IPS-18c (cell line): ENCODE measurements around the gene HORMAD2.

Source experiments
- H3K4me3 ChIP-seq: 2 replicates; pipeline ENCODE4 v1.7.0; 2013; ENCODE audit warnings: low read depth, mild to moderate bottlenecking, low read length, moderate library complexity; ENCODE audit not compliant: insufficient read depth
- H3K9me3 ChIP-seq: one replicate; pipeline ENCODE4 v1.6.1; 2013; ENCODE audit warnings: mild to moderate bottlenecking, low read length, moderate library complexity; ENCODE audit not compliant: control insufficient read depth, insufficient read depth

HORMAD2 gene

DNA sequence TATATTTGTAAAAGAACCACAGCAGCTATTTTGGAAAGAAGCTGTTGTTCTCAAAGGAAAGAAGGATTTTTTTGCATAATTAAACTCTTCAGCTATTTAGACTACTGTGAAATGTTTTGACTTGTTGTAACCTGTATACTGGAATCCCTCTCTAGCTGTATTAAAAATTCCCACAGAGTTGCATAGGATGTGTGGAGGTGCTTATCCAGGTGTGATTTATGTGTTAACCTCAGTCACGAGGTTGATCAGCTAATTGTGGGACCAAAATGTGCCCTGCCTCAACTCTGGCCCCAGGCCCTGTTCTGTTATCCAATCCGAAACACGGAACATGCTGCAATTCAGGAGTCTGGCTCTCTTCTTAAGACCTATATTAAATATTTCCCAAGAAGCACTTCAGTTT is 96.2 kb downstream of the HORMAD2 start:
- H3K4me3 ChIP-seq = no peak overlapping the region
- no peaks in the 10 kb centered on the region for H3K9me3 ChIP-seq

DNA sequence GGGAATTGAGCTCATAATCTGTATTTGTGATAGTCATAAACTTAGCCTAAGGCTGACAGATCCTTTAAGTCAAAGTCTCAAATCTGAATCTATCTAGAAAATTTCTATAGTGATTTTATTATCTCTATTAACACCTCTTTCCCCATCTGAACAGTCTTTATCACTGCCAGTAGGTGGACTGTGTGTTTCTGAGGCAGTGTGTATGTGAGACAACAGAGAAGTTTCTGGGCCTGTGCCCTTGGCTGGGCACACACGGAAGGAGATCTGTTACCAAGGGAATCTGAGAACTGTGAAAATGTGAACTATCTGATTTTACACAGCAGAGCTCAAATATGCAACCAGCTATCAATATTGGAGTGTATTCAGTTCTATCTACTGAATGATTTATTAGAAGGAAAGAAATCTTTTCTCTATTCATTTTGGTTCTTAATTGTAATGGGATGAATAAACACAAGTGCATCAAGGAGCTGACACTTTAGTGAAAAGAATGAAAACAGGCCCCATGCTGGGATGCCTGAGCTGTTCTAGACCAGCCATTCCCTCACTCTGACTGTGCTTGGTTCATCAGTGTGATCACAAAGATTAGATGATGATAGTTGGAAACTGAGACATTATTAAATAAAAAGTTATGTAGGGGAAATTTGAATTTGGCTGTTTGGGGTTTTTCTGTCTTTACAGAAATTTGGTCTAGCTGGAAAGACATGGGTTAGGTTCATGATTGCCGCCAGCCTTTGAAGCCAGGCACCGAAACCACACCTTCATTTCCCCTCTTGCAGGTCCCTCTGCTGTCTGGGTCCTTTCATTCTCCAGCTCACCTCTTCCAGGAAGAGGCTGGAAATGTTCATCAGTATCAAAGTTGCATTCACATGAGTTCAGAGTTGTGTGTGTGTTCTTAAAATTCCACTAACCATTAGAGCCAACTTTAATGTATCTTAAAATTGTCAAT is 98.2 kb downstream of the HORMAD2 start:
- H3K4me3 ChIP-seq = no peak overlapping the region
- H3K9me3 ChIP-seq = no peaks in the 10 kb centered on the region

DNA sequence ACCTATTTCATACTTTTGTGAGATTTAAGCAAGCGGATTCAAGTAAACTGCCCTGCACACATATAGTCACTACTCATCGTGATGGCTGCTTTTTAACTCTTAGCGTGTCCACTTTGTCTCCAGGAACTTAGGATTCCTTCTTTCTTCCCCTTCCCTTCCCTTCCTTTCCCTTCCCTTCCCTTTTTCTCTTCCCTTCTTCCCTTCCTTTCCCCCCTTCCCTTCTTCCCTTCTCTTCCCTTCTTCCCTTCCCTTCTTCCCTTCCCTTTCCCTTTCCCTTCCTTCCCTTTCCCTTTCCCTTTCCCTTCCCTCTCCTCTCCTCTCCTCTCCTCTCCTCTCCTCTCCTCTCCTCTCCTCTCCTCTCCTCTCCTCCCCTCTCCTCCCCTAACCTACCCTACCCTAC is 100.4 kb downstream of the HORMAD2 start:
- H3K4me3 ChIP-seq = no peak overlapping the region
- no peaks in the 10 kb centered on the region for H3K9me3 ChIP-seq

DNA sequence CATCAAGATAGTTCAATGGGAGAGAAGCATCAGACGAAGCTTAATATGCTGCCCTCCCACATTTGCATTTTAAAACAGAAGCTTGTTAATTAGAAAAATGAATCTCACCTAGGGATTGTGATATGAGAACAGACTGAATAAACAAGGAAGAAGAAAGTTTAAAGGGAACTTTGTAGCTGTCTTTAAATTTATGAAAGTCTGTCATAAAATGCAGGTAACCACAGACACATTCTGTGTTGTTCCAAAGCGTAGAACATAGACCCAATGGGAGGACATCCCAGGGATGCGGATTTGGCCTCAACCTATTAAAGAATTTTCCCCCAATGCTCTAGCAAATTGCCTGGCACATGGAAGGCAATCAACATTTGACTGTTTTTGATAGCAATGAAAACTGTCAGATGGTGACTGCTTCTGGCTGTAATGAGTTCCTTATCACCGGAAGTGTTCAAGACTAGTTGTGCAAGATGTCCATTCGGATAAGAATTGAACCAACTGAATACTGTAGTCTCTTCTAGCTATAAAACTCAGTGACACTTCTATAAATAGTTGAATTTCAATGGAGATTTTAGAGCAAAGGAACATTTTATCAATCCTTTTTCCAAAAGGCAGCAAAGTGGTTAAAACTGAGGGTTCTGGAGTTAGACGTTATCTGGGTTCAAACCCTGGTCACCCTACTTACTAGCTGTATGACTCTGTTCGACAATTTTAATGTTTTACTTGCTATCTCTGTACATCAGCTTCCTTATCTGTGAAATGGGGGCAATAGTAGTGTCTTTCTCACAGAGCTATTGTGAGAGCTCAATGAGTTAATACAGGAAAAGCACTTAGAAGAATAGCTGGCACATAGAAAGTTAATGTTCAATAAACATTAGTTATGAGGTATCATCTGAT is 101.4 kb downstream of the HORMAD2 start:
- no peaks in the 10 kb centered on the region for H3K9me3 ChIP-seq
- no peak overlapping the region for H3K4me3 ChIP-seq

DNA sequence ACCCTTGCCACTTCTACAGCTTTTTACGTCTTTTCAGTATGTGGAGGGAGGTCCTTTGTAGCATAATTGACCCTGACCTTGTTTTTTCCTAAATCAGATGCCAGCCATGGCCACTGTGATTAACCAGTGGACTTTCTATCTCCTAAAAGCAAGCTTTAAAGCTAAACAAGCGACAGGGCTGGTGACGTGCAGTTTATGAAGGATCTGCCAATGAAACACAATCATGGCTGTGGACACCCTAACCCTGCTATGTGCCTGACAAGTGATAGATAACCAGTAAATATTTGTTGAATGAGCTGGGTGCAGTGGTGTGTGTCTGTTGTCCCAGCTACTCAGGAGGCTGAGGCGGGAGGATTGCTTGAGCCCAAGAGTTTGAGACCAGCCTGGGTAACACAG is 102.1 kb downstream of the HORMAD2 start:
- H3K4me3 ChIP-seq = no peak overlapping the region
- H3K9me3 ChIP-seq = no peaks in the 10 kb centered on the region

DNA sequence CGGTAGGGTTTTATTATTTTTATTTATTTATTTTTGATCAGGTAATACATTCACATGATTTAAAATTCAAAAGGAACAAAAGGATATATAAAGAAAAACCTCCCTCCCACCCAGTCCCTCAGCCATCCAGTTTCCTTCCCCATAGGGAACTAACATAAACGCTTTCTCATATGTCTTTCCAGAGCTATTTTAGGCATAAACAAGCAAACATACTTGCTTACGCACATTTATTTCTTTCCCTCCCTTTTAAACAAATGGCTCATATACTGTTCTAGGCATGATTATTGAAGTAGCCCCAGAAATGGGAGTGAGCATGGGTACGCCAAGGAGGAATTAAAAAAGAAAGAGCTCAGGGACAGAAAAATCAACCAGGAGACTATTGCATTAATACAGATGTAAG is 102.6 kb downstream of the HORMAD2 start:
- no peak overlapping the region for H3K4me3 ChIP-seq
- H3K9me3 ChIP-seq = no peaks in the 10 kb centered on the region

DNA sequence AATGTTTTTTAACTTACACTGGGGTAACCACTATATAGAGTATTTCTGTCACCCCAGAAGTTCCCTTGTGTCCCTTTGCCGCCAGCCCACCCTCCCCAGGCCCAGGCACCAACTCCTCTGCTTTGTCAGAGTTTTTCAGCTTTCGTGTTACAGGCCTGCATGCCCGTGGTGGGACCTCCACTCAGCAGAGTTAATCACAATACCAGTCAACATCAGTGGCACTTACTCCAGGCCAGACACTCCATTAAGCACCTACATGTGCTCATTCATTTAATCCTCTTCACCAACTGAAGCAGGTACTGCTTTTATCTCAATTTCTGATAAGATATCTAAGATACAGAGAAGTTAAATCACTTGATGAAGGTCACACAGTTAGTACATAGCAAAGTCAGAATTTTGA is 103.0 kb downstream of the HORMAD2 start:
- Histone ChIP-seq H3K9me3 (no peaks in the 10 kb centered on the region), H3K4me3 (no peak overlapping the region)

DNA sequence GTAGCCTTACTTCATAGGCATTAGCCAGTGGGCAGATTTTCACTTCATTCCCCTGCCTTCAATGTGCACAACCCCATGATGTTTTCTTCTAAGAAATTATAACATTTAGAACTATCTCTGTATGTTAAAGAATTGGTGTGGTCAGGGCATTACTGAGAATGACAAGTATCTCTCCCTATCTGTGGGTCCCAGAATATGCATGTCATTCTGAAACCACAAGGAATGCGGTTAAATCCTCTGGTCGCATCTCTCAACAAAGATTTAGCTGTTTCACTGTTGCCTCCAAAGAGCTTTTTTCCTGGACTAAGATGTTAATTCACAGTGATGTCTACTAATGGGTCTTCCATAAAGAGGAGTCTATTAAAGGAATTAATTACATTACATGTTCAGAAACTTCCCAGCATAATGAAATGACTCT is 103.6 kb downstream of the HORMAD2 start:
- Histone ChIP-seq H3K4me3 (no peak overlapping the region), H3K9me3 (no peaks in the 10 kb centered on the region)

DNA sequence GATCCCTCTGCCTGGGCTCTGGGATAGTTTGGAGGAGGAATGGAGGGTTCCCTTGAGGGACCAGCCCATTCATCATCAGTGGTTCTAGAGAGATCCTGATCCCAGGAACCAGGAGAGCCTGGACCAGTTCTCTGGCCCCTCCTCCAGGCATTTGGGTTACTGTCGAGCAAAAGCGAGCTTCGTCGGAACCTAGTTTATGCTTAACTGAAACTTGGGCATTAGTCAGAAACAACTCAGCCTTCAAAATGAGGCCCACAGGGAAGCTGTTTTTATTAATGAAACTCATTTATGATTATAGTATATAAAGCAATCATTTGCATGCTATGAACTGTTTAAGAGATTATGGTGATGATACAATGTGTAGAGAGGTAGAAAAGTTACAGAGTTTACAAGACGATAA is 104.9 kb downstream of the HORMAD2 start:
- Histone ChIP-seq H3K9me3 (no peaks in the 10 kb centered on the region), H3K4me3 (no peak overlapping the region)

DNA sequence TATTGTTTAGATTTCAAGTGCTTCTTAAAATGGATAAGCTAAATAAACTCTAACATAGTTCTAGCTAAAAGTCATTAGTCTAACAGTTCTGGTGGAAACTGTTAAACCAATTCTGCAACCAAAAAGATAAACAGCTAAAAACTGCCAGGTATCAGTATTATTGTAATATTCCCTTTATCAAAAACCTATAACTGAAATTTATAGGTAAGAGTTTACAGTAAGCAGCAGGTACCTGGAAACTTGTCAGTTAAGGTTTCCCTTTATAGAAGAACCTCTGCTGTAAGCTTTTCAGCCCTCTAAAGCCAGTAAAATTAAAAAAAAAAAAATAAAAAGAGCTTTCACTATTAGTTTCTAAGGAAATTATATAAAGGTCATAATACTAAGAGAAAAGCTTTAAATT is 105.3 kb downstream of the HORMAD2 start:
- no peaks in the 10 kb centered on the region for H3K9me3 ChIP-seq
- H3K4me3 ChIP-seq = no peak overlapping the region

DNA sequence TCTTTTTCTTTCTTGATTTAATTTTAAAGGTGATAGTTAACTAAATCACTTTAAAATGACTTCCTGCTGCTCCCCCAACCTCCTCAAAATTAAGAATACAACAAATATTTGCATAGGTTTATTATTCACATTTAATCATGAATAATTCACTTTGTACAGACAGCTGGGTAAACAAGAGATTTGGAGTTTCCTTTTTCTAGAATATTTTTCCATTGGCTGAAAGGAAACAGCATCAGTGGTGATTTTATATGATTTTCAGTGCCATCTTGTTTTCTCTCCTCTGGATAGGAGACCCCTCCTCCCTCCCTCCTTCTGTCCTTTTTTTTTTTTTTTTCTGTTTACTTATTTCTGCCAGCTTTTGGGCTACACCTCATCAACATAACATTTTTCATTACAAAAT is 105.8 kb downstream of the HORMAD2 start:
- no peaks in the 10 kb centered on the region for H3K9me3 ChIP-seq
- H3K4me3 ChIP-seq = no peak overlapping the region

DNA sequence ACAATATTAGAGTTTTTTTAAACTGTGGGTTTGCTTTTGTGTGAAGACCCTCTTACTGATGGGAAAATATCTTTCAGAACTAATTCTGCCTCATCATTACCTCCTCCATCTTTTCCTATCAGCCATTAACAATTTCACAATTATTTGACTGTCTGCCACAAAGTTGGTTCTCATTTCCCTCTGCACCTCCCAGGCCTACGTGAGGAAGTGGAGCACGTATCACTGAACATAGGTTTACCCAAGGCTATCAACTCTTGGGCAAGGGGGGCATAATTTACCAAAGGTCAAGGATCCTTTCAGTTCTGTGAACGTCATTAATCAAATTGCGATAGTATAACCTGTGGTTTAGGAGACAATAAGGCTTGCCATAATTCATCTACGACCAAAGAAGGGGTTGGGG is 106.2 kb downstream of the HORMAD2 start:
- Histone ChIP-seq H3K4me3 (no peak overlapping the region), H3K9me3 (no peaks in the 10 kb centered on the region)

DNA sequence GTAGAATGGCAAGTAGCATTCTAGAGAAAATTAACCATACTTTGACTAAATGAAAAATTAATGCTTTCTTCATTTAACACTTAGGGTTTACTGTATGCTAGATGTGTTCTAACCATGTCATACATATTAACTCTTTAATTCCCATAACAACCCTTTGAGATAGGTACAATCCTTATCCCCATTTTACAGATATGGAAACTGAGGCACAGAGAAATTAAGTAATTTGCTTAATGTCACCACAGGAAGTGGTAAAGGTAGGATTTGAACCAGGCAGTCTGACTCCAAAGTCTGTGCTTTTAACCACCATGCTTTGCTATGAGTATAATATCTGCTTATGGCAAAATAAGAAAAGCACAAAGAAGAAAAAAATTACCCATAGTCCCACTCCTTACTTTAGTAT is 106.8 kb downstream of the HORMAD2 start:
- H3K9me3 ChIP-seq = no peaks in the 10 kb centered on the region
- no peak overlapping the region for H3K4me3 ChIP-seq

DNA sequence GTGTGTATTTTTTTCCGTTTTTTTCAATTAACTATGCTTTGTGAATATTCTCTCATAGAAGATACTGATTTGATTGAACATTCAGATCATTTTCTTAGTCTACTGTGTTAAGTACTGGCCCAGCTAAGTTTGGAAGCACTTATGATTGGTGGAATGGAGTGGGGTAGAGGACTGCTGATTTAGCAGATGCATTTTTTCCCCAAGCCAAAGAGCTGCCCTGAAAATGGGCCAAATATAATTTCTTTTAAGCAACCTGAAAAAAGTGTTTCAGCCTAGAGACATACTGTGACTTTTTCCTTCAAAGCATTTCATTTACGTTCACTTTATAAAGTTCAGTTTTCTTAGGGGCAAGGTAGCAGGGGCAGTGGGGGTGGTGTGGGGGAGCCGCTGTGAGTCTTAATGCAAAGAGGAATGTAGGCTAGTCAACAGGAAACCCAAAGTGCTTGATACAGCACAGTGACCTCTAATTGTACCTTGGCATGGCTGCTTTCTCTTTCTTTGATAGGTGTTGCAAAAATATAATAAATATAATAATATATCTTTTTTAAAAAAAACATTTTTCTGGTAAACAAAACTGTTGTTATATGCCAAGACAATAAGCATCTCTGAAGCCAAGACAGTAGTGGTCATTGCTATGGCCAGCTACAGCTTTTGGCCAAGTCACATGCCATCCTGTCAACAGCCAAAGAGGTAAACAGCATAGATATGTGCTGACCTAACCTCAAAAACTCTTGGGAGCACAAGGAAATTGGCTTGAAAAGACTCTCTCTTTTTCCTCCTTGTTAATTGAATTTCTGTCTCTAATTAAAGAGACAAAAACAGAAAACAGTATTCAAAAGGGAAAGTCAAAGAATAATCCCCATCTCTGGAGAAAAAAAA is 107.5 kb downstream of the HORMAD2 start:
- H3K4me3 ChIP-seq = no peak overlapping the region
- no peaks in the 10 kb centered on the region for H3K9me3 ChIP-seq

DNA sequence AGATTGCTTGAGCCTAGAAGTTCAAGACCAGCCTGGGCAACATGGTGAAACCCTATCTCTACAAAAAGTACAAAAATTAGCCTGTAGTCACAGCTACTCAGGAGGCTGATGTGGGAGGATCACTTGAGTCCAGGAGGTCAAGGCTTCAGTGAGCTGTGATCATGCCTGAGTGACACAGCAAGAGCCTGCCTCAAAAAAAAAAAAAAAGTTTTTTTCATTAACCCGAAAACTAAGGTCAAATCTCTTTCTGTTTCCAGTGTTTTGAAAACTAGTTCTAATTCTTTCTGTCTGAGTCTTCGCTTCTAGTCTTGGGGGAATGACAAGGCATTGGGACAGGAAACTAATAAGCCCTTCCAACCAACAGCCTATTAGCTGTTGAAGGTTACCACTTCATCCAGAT is 108.6 kb downstream of the HORMAD2 start:
- Histone ChIP-seq H3K4me3 (no peak overlapping the region), H3K9me3 (no peaks in the 10 kb centered on the region)

DNA sequence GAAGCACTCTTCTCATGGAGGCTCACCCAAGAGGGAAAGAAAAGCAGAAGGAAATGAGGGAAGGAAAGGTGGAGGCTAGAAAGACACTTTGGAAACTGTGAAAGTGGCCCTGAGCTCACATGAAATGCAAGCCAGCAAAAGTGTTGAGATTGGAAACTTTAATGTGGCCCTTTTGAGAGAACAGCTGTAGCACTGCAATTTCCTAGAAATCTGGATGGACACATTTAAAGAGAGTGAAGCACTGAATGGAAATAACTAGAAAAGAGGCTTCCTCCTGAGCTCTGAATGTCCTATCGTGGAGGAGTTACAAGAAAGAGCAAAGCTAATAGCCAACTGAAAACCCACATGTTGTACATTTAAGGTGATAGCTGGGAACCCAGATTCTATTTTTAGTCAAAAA is 110.3 kb downstream of the HORMAD2 start:
- Histone ChIP-seq H3K9me3 (no peaks in the 10 kb centered on the region), H3K4me3 (no peak overlapping the region)

DNA sequence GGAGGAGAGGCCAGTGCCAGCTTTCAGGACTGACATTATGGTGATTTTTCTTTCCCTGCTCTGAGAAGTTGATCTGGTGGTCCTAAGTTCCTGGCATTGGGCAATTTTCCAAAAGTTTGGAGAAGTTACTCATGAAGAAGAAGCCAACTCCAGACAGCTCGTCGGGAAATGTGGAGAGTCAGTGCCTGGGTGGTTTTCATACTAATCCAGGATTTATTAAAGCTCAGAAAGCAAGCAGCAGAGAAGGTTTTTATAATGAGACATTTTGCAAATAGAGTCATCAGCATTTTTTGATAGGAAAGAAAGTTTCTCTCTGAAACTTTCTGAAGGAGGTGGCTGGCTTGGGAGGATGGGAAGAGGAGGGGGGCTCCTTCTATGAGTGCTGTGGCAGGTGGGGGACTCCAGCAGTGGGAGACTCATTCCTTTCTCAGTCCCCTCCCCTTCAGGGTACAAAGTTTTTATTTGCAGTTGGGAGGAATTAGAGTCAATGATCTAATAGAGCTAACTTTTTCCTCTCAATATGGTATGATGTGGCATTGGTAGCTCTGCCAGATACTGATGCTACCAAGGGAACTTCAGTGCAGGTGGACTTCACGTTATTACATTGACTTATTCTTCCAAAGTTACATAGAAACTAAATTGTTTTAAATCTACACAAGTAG is 110.9 kb downstream of the HORMAD2 start:
- Histone ChIP-seq H3K9me3 (no peaks in the 10 kb centered on the region), H3K4me3 (no peak overlapping the region)
